Measurements from ENCODE around the gene CTCF. TPM values are rescaled to one million over a fixed set of nuclear protein-coding genes. Genes with fewer than 3 reads are reported as not detected.

Gene CTCF
- total RNA-seq, 1 donor from 2014 or later: 24.9 TPM

DNA sequence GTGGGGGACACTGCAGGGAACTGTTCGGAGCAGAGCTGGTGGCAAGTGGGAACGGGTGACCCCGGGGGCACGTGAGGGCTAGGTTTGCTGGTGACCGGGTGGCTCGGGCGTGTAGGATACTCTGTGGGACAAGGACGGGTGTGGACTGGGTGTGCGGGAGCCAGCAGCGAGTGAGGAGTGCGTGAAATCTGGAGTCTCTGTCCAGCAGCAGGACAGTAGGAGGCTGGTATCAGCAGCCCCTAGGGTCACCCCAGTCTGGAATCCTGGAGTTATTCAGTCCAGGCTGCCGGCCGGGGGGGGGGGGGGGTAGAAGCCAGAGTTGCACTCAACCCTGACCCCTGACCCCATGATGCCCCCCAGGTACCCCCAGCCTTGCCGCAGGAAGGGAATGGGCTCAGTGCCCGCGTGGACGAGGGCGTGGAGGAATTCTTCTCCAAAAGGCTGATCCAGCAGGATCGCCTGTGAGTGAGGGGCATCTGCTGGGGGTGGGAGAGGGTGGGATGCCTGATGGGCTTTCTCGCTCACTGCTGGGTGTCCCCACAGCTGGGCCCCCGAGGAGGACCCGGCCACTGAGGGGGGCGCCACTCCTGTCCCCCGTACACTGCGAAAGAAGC lies 91.6 kb downstream of the CTCF start:
- DNase-seq (no peak), ATAC-seq (ENCODE audit: poor library complexity) (no peak)
- intact Hi-C loops (cut with DNase I): no loop called here

DNA sequence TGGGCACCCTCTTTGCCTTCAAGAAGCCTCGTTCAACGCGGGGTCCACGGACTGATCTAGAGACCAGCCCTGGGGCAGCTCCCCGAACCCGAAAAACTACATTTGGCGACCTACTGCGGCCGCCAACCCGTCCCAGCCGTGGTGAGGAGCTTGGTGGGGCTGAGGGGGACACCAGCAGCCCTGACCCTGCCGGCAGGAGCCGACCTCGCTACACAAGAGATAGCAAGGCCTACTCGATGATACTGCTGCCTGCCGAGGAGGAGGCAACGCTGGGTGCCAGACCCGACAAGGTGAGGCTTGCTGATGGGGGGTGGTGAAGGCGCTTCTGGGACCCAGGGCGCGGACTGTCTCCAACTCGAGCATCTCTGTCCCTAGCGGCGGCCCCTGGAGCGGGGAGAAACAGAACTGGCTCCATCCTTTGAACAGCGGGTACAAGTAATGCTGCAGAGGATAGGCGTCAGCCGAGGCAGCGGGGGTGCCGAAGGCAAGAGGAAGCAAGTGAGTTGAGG lies 92.1 kb downstream of the CTCF start:
- intact Hi-C loops (cut with DNase I): no loop called here
- no peak for ATAC-seq (ENCODE audit: poor library complexity)
- peak; percentile 30 for DNase-seq

- intact Hi-C loops (cut with DNase I): no loop called here
- DNase-seq (no peak), ATAC-seq (ENCODE audit: poor library complexity) (no peak)
These were observed 93.0 kb downstream of the CTCF start for GRCh38 chr16:67655363-67655762.

GRCh38 chr16:67656344-67657016 lies 94.2 kb downstream of the CTCF start:
- DNase-seq (no peak), ATAC-seq (ENCODE audit: poor library complexity) (no peak)
- intact Hi-C loops (cut with DNase I): no loop called here

DNA sequence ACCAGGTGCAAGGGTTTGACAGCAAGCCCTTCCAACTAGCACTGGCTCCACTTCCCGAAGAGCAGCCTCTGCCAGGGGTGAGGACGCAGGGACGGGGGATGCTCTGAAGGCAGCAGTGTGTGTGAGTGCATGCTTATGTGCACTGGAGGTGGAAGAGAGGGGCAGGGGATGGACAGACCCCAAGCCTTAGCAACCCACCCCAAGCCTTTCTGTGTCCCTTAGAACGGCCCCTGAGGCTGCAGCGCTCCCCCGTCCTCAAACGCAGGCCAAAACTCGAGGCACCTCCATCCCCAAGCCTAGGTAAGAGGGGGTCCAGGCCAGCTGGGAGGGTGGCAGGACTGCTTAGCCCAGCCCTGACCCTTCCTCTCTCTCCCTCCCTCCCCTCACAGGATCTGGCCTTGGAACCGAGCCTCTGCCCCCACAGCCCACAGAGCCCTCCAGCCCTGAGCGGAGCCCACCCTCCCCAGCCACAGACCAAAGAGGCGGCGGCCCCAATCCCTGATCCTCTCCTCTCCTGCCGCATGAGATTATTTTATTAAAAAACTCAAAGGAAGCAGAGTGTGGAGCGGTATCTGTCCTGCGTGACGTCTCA lies 94.8 kb downstream of the CTCF start:
- ATAC-seq (ENCODE audit: poor library complexity) (no peak), DNase-seq (no peak)
- intact Hi-C loops (cut with DNase I): no loop called here

DNA sequence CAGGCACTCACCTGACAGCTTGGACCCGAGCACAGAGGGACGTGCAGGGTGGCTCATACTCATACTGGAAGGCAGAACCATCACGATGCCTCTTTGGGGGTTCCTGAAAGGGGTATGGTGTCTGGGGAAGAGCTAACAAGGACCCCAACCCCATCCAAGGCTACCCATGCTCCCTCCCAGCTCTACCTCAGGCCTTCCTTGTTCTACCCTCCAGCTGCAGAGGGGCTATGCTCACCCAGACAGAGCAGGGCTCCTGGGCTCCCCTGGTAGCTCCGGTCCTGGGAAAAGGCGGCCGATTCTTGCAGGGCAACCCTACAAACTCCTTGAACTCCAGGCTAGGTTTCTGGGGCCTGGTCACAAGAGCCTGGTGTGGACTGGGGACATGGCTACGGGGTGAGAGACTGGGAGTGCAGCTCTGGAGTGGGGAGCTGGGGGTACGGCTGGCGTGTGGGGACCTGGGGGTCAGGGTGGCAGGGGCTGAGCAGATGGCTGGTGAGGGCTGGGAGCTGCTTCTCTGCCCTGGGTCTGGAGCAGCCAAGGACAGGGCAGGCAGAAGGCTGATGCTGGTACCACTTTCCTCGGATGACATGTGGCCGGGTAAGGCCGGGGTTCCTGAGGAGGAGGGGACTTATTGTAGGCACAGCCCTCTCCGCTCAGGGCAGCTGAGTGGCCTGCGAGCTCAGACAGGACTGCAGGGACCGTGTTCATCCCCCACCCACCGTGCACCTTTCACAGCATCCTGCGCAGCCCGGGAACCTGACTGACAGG lies 95.6 kb downstream of the CTCF start:
- no peak for ATAC-seq (ENCODE audit: poor library complexity)
- intact Hi-C loops (cut with DNase I): no loop called here

DNA sequence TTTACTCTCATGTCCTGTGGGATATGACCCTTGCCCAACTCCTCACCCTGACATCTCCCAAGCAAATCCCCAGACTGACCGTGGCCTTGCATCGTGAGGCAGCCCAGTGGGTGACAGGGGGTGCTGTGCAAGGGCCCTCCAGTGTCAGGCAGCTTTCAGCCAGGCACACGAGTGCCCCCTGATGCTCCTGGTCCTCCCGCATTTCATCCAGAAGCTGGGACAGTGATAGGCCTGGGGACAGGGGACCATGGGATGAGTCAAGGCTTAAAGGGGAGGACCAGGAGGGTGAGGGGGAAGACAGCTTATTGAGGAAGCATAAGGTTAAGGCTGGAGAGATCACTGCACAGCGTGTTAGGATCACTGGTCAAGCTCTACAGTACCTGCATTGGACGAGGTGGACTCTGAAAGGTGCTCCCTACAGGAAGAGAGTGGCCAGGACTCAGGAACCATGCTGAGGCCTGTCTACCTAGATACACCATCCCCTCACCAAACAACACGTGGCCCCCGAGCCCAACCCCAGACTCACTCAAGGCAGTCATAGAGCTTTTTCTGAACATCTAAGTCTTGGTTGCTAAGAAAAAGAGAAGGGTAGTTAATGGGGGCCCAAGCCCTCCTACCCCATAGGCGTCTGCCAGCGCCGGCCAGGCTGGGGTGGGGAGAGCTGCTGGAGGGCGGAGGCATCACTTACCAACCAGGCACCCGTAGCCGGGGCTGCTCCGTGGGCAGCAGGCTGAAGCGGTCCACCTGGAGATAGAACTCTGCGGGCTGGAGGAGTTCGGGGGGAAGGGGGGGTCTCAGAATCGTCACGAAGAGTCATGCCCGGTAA lies 96.7 kb downstream of the CTCF start:
- DNase-seq (no peak), ATAC-seq (ENCODE audit: poor library complexity) (no peak)
- intact Hi-C loops (cut with DNase I): no loop called here

More for the DNA sequence above, 95.6 kb downstream of the CTCF start:
- DNase-seq: no peak

DNA sequence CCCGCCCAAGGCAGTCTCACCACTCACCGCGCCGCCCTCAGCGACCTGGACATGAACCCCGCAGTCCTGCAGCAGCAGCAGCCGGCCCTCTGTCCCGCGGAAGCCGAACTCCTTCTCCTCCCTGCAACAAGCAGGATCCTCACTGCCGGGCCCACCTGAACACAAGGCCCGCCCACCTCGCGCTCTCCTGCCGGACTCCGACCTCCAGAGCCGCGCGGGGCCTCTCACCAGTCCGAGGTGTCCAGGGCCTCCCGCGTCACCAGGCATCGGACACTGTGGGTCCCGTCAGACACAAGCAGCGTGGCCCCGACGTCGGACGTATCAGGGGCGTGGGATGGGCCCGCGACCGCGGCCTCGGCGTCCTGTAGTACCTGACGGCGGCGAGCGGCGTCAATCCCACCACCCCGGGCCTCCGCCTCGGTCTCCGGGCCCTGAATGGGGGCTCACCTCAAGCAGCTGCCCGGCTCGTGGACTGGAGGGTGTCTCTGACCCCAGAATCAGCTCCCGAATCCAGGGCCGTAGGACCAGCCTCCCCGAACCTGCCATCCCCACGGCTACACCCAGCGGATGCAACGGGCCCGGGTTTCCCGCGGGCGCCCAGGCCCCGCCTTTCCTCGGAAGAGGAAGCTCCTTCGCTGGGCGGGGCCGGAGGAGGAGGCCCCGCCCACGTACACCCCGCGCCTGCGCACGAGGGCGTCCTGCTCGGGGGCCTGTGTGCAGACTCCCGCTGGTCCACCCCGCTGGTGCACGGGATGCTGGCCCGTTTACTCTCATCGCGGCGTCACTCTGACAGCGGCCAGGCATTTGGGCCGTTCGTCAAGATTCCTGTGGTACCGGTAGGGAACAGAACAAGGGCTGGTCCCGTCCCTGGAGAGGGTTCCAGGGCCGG lies 97.6 kb downstream of the CTCF start, which contains the start of gene ACD:
ACD (minus strand) TSS at position 586 of the 889 bp plus-strand sequence; CDS start at position 546, 40 bp downstream.
- intact Hi-C loops (cut with DNase I): loop anchor here (5.0 kb wide), 1 partner anchor 98 kb away; the partner anchor contains the start of gene CTCF
- peak; percentile 93 for DNase-seq

GRCh38 chr16:67660564-67661028 lies 98.3 kb downstream of the CTCF start, which contains the start of gene PARD6A:
TSS of gene PARD6A (plus strand) at chr16:67660960. CDS start at chr16:67661039, 79 bp downstream.
- ATAC-seq (ENCODE audit: poor library complexity) (peak; percentile 90), DNase-seq (peak; percentile 97)
- intact Hi-C loops (cut with DNase I): loop anchor here (5.0 kb wide), 1 partner anchor 98 kb away; the partner anchor contains the start of gene CTCF

More for the DNA sequence above, 97.6 kb downstream of the CTCF start, which contains the start of gene ACD:
- ATAC-seq (ENCODE audit: poor library complexity): peak; percentile 96

GRCh38 chr16:67661101-67661761 lies 98.9 kb downstream of the CTCF start:
- ATAC-seq (ENCODE audit: poor library complexity): no peak
- intact Hi-C loops (cut with DNase I): loop anchor here (5.0 kb wide), 1 partner anchor 99 kb away; the partner anchor contains the start of gene CTCF
- DNase-seq: no peak

DNA sequence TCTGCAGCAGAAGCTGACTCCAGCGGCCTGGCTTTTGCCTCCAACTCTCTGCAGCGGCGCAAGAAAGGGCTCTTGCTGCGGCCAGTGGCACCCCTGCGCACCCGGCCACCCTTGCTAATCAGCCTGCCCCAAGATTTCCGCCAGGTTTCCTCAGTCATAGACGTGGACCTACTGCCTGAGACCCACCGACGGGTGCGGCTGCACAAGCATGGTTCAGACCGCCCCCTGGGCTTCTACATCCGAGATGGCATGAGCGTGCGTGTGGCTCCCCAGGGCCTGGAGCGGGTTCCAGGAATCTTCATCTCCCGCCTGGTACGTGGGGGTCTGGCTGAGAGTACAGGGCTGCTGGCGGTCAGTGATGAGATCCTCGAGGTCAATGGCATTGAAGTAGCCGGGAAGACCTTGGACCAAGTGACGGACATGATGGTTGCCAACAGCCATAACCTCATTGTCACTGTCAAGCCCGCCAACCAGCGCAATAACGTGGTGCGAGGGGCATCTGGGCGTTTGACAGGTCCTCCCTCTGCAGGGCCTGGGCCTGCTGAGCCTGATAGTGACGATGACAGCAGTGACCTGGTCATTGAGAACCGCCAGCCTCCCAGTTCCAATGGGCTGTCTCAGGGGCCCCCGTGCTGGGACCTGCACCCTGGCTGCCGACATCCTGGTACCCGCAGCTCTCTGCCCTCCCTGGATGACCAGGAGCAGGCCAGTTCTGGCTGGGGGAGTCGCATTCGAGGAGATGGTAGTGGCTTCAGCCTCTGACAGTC lies 99.7 kb downstream of the CTCF start:
- DNase-seq (peak; percentile 39), ATAC-seq (ENCODE audit: poor library complexity) (no peak)
- intact Hi-C loops (cut with DNase I): loop anchor here (5.0 kb wide), 1 partner anchor 100 kb away; the partner anchor contains the start of gene CTCF

DNA sequence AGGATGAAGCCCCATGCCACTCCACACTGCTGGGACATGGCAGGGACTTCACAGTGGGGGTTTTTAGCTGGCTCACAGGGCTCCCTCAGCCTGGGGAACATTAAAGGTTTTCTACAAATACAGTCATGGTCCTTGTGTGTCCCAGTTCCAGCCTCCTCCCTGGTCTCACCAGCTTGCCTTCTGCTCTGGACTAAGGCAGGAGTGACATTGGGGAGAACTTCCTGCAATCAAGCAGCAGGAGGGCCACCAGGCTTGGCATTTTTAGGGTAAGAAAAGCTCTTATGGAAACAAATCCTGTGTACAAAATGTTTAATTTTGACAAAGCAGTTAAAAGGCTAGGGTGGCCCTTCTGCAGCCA lies 100.3 kb downstream of the CTCF start:
- no peak for DNase-seq
- intact Hi-C loops (cut with DNase I): loop anchor here (5.0 kb wide), 1 partner anchor 100 kb away; the partner anchor contains the start of gene CTCF
- no peak for ATAC-seq (ENCODE audit: poor library complexity)

- no peak for ATAC-seq (ENCODE audit: poor library complexity)
- intact Hi-C loops (cut with DNase I): loop anchor here (5.0 kb wide), 1 partner anchor 101 kb away; the partner anchor contains the start of gene CTCF
These were observed 101.0 kb downstream of the CTCF start for GRCh38 chr16:67663151-67663876.

DNA sequence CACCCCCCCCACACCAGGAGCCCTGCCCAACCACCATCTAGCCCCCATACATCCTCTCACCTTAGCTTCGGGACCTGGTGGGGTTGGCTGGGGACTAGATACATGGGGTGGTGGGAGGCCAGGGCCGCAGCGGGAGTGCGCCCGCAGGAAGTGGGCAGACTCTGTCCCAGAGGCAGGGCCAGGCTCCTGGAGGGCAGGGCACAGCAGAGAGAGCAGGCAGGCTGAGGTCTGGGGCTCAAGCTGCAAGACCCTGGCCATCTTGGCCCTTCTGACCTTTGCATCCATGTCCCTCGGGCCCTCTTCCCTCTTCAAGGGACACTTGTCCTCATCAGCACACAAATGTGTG lies 101.5 kb downstream of the CTCF start:
- DNase-seq (no peak), ATAC-seq (ENCODE audit: poor library complexity) (no peak)
- intact Hi-C loops (cut with DNase I): loop anchor here (5.0 kb wide), 1 partner anchor 102 kb away; the partner anchor contains the start of gene CTCF

More at GRCh38 chr16:67663151-67663876, 101.0 kb downstream of the CTCF start:
- peak; percentile 46 for DNase-seq

DNA sequence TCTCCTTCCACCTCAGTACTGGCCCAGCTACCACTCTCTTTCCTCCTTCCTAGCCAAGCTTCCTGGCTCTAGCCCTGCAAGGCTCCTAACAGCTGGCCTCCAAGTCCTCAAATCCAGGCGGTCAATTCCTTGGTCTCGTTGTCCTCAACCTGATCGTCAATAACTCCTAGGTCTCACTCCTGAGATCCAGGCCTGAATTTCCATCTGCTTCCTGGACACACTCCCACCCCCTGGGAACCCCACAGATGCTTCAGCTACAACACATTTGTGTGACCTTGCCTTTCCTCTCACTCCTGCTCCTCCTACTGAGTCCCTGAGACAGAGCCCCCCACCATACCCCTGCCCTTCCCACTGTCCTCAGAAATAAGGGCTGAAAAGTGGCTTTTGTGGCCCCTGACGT lies 101.9 kb downstream of the CTCF start:
- DNase-seq (no peak), ATAC-seq (ENCODE audit: poor library complexity) (no peak)
- intact Hi-C loops (cut with DNase I): loop anchor here (5.0 kb wide), 1 partner anchor 102 kb away; the partner anchor contains the start of gene CTCF
